HCT116 (cell line): ENCODE measurements around the gene PTPRR. TPM values are rescaled to one million over a fixed set of nuclear protein-coding genes. Genes with fewer than 3 reads are reported as not detected.

Experiments used
- ATAC-seq: fragments of 200-7000 bp; cut with Tn5 transposase; 2 replicates; pipeline ENCODE4 v1.9.1; 2020; ENCODE audit warnings: mild to moderate bottlenecking, moderate library complexity
- BruUV-seq: library from RNA; stranded (reverse); fragments of 400-500 nt; replicated peaks from 2 replicates; lab custom pipeline; 2021; lab: Mats Ljungman, UMichigan
- CTCF ChIA-PET: fragments of 300-600 bp; sonication (Branson Sonifier 250); formaldehyde crosslinking; loops from one replicate; lab custom pipeline; 2021; ENCODE audit warnings: antibody characterized with exemption; lab: Charles Lee
- POLR2A ChIA-PET: fragments of 300-600, 350-600 bp; sonication (Branson Sonifier 250); formaldehyde crosslinking; loops from one replicate; lab custom pipeline; 2021; ENCODE audit warnings: antibody characterized with exemption; lab: Charles Lee
- RAD21 ChIA-PET, 2 experiments: fragments of 300-600 bp; sonication (Branson Sonifier 250); formaldehyde crosslinking; loops; one replicate each; lab custom pipeline; 2023; ENCODE audit warnings: low total read pairs in 2 of 2; ENCODE audit not compliant: uncharacterized antibody in 2 of 2, unreplicated experiment in 2 of 2, low non-redundant PET in 1 of 2; lab: Charles Lee
- DNase-seq: peaks from one replicate; pipeline ENCODE4 v3.0.0-alpha.2; 2010; ENCODE audit warnings: low read depth, low spot score
- H2AFZ ChIP-seq: fragments of 200-600 bp; shearing (Covaris generic), sonication (generic); 2 replicates; pipeline ENCODE4 v1.6.1; 2017; ENCODE audit warnings: low read depth, mixed run types, mixed read lengths, antibody characterized with exemption, low read length; ENCODE audit not compliant: poor library complexity, severe bottlenecking
- H3K27ac ChIP-seq: 2 replicates; pipeline ENCODE4 v1.5.1; 2012; ENCODE audit warnings: low read depth, low read length
- H3K27me3 ChIP-seq: fragments of 200-600 bp; sonication (generic); 2 replicates; pipeline ENCODE4 v1.6.1; 2016; ENCODE audit warnings: mixed run types, low read length, mixed read lengths; ENCODE audit not compliant: insufficient read depth
- H3K36me3 ChIP-seq, 2 experiments: fragments of 200-500 bp in 1 of 2; fragments of 200-600 bp in 1 of 2; sonication (Bioruptor generic) in 1 of 2; sonication (generic) in 1 of 2; 2 replicates each; pipeline versions ENCODE4 v1.5.1 to v1.6.1; 2014 to 2016; ENCODE audit warnings: low read length in 2 of 2, inconsistent platforms in 1 of 2, mixed read lengths in 1 of 2, mixed run types in 1 of 2; ENCODE audit not compliant: insufficient read depth in 2 of 2, control insufficient read depth in 1 of 2
- H3K4me1 ChIP-seq, 2 experiments: fragments of 200-600 bp in 1 of 2; sonication (generic) in 1 of 2; 2 replicates each; pipeline versions ENCODE4 v1.5.1 to v1.6.1; 2012 to 2017; ENCODE audit warnings: low read length in 2 of 2, inconsistent platforms in 1 of 2, mild to moderate bottlenecking in 1 of 2, mixed read lengths in 1 of 2, mixed run types in 1 of 2, moderate library complexity in 1 of 2; ENCODE audit not compliant: insufficient read depth in 2 of 2, control insufficient read depth in 1 of 2
- H3K4me2 ChIP-seq: fragments of 200-600 bp; sonication (generic); 2 replicates; pipeline ENCODE4 v1.6.1; 2017; ENCODE audit warnings: mixed run types, low read length, mixed read lengths
- H3K4me3 ChIP-seq, 2 experiments: fragments of 200-600 bp in 1 of 2; sonication (generic) in 1 of 2; replicated peaks in 1 of 2; 2 replicates each; pipeline ENCODE4 v1.5.1; 2011 to 2016; ENCODE audit warnings: low read length in 2 of 2, control low read depth in 1 of 2, low read depth in 1 of 2, mild to moderate bottlenecking in 1 of 2, mixed read lengths in 1 of 2, mixed run types in 1 of 2
- H3K79me2 ChIP-seq: fragments of 200-600 bp; sonication (generic); 2 replicates; pipeline ENCODE4 v1.6.1; 2017; ENCODE audit warnings: mild to moderate bottlenecking, mixed run types, low read length, moderate library complexity, mixed read lengths; ENCODE audit not compliant: insufficient read depth
- H3K9ac ChIP-seq: fragments of 200-600 bp; sonication (generic); 2 replicates; pipeline ENCODE4 v1.6.1; 2016; ENCODE audit warnings: low read length, mixed read lengths
- H3K9me2 ChIP-seq: fragments of 200-600 bp; sonication (generic), shearing (Covaris generic); 2 replicates; pipeline ENCODE4 v1.6.1; 2017; ENCODE audit warnings: mixed run types, mild to moderate bottlenecking, moderate library complexity; ENCODE audit not compliant: insufficient read depth
- H3K9me3 ChIP-seq, 2 experiments: fragments of 200-500 bp in 1 of 2; fragments of 200-600 bp in 1 of 2; sonication (Bioruptor generic) in 1 of 2; sonication (generic) in 1 of 2; 2 replicates each; pipeline ENCODE4 v1.6.1; 2014 to 2017; ENCODE audit warnings: low read length in 2 of 2, mixed read lengths in 2 of 2, inconsistent platforms in 1 of 2, low read depth in 1 of 2, mild to moderate bottlenecking in 1 of 2, mixed run types in 1 of 2, moderate library complexity in 1 of 2; ENCODE audit not compliant: control insufficient read depth in 1 of 2, insufficient read depth in 1 of 2
- H4K20me1 ChIP-seq: fragments of 200-600 bp; sonication (generic), shearing (Covaris generic); 2 replicates; pipeline ENCODE4 v1.6.1; 2017; ENCODE audit warnings: mixed run types, mild to moderate bottlenecking, moderate library complexity; ENCODE audit not compliant: insufficient read depth
- ATF3 ChIP-seq: IDR thresholded peaks from 2 replicates; pipeline ENCODE4 v1.6.1; 2012
- CBX3 ChIP-seq: IDR thresholded peaks from 2 replicates; pipeline ENCODE4 v1.6.1; 2012; ENCODE audit warnings: low read depth
- CEBPB ChIP-seq: IDR thresholded peaks from 2 replicates; pipeline ENCODE4 v1.6.1; 2012; ENCODE audit warnings: low read depth
- EGR1 ChIP-seq: IDR thresholded peaks from 2 replicates; pipeline ENCODE4 v1.6.1; 2012; ENCODE audit warnings: low read depth
- ELF1 ChIP-seq: IDR thresholded peaks from 2 replicates; pipeline ENCODE4 v1.6.1; 2012; ENCODE audit warnings: low read depth, borderline replicate concordance
- EZH2 ChIP-seq: fragments of 200-600 bp; sonication (generic); IDR thresholded peaks from 2 replicates; pipeline ENCODE4 v1.6.1; 2017; ENCODE audit warnings: antibody characterized with exemption, mixed run types
- EZH2phosphoT487 ChIP-seq: fragments of 200-600 bp; IDR thresholded peaks from 2 replicates; pipeline ENCODE4 v1.6.1; 2018; ENCODE audit warnings: antibody characterized with exemption, borderline replicate concordance
- FOSL1 ChIP-seq: IDR thresholded peaks from 2 replicates; pipeline ENCODE4 v1.6.1; 2012; ENCODE audit warnings: low read depth
- MAX ChIP-seq: IDR thresholded peaks from 2 replicates; pipeline ENCODE4 v1.6.1; 2012
- POLR2AphosphoS5 ChIP-seq: IDR thresholded peaks from 2 replicates; pipeline ENCODE4 v1.6.1; 2011; ENCODE audit warnings: mild to moderate bottlenecking, low read depth, low read length, moderate library complexity
- RAD21 ChIP-seq: IDR thresholded peaks from 2 replicates; pipeline ENCODE4 v1.6.1; 2012; ENCODE audit warnings: low read depth, mild to moderate bottlenecking
- SIN3A ChIP-seq: IDR thresholded peaks from 2 replicates; pipeline ENCODE4 v1.6.1; 2012; ENCODE audit warnings: low read depth
- SP1 ChIP-seq: IDR thresholded peaks from 2 replicates; pipeline ENCODE4 v1.6.1; 2012; ENCODE audit warnings: low read depth
- SRF ChIP-seq: IDR thresholded peaks from 2 replicates; pipeline ENCODE4 v1.6.1; 2012; ENCODE audit warnings: low read depth
- TCF7L2 ChIP-seq: IDR thresholded peaks from 2 replicates; pipeline ENCODE4 v1.7.0; 2011; ENCODE audit warnings: borderline replicate concordance, inconsistent platforms; ENCODE audit not compliant: insufficient read depth, insufficient read length; ENCODE audit errors: extremely low read depth
- YY1 ChIP-seq: IDR thresholded peaks from 2 replicates; pipeline ENCODE4 v1.6.1; 2011; ENCODE audit warnings: low read length, low read depth, moderate library complexity, mild to moderate bottlenecking; ENCODE audit not compliant: insufficient replicate concordance; ENCODE audit errors: extremely low read depth
- ZFX ChIP-seq: fragments of 450-650 bp; IDR thresholded peaks from 2 replicates; pipeline ENCODE4 v1.6.1; 2017
- intact Hi-C: fragments of 100-400 bp; cut with micrococcal nuclease; formaldehyde crosslinking; loops from 2 replicates; pipeline ENCODE4 v1.10.0; 2022
- total RNA-seq: library from RNA; stranded (reverse); gene quantifications from one replicate; pipeline ENCODE4 v1.2.1, GENCODE V29; 2021; ENCODE audit not compliant: unreplicated experiment
- TF ChIP-seq, protein P1 (sequence below), 3 experiments: fragments of 200-600 bp in 1 of 3; sonication (generic) in 1 of 3; IDR thresholded peaks in 2 of 3; conservative IDR thresholded peaks in 1 of 3; 2 replicates each; pipeline ENCODE4 v1.5.1; 2012 to 2017; ENCODE audit warnings: low read depth in 2 of 3, low read length in 2 of 3, antibody characterized with exemption in 1 of 3, borderline replicate concordance in 1 of 3, control low read depth in 1 of 3, mild to moderate bottlenecking in 1 of 3, mixed read lengths in 1 of 3, mixed run types in 1 of 3, moderate library complexity in 1 of 3; ENCODE audit not compliant: insufficient read depth in 1 of 3
- TF ChIP-seq, protein P2 (sequence below): IDR thresholded peaks from 2 replicates; pipeline ENCODE4 v1.6.1; 2011; ENCODE audit warnings: mild to moderate bottlenecking, low read length, moderate library complexity; ENCODE audit not compliant: insufficient replicate concordance; ENCODE audit errors: extremely low read depth

PTPRR gene
- total RNA-seq, 1 experiment from 2014 or later, result 0.27 TPM

- intact Hi-C loops, result loop anchor here (5.0 kb wide), 1 partner anchor 53 kb away; no protein-coding TSS in a partner anchor
- H2AFZ ChIP-seq, result no peak overlapping the region
- POLR2A ChIA-PET, result no interaction called here
- H3K9ac ChIP-seq, result no peak overlapping the region
- no peaks in the 10 kb centered on the region for H3K9me2 ChIP-seq
- no peaks in the 10 kb centered on the region for H3K27me3 ChIP-seq
- DNase-seq, result no peak
- H3K9me3 ChIP-seq, result no peaks in the 10 kb centered on the region
- CTCF ChIA-PET, result no interaction called here
- H3K4me3 ChIP-seq, result no peak overlapping the region
- RAD21 ChIA-PET, result no interaction called here
- H3K36me3 ChIP-seq, result no peaks in the 10 kb centered on the region
- ATAC-seq, result no peak
- no peaks in the 10 kb centered on the region for H3K4me1 ChIP-seq
- H3K27ac ChIP-seq, result no peak overlapping the region
- H3K79me2 ChIP-seq, result no peaks in the 10 kb centered on the region
- no peaks in the 10 kb centered on the region for H4K20me1 ChIP-seq
- no peak for TF ChIP-seq CEBPB
- TF ChIP-seq FOSL1, result no peak
- no peak for TF ChIP-seq ATF3
- TF ChIP-seq RAD21, result no peak
- TF ChIP-seq POLR2AphosphoS5, result no peak
- TF ChIP-seq, protein P1, sequence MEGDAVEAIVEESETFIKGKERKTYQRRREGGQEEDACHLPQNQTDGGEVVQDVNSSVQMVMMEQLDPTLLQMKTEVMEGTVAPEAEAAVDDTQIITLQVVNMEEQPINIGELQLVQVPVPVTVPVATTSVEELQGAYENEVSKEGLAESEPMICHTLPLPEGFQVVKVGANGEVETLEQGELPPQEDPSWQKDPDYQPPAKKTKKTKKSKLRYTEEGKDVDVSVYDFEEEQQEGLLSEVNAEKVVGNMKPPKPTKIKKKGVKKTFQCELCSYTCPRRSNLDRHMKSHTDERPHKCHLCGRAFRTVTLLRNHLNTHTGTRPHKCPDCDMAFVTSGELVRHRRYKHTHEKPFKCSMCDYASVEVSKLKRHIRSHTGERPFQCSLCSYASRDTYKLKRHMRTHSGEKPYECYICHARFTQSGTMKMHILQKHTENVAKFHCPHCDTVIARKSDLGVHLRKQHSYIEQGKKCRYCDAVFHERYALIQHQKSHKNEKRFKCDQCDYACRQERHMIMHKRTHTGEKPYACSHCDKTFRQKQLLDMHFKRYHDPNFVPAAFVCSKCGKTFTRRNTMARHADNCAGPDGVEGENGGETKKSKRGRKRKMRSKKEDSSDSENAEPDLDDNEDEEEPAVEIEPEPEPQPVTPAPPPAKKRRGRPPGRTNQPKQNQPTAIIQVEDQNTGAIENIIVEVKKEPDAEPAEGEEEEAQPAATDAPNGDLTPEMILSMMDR (IDR thresholded peaks at IDR 0.05 in 2 of 3, conservative IDR thresholded peaks at IDR 0.05 in 1 of 3; ENCODE audit: borderline replicate concordance in 1 of 3, insufficient read depth in 1 of 3, low read depth in 2 of 3, low read length in 2 of 3), result no peak
- no peak for TF ChIP-seq EZH2phosphoT487
- no peak for TF ChIP-seq MAX
- TF ChIP-seq EGR1, result no peak
- TF ChIP-seq EZH2, result no peak
- TF ChIP-seq ELF1, result no peak
- TF ChIP-seq SIN3A, result no peak
- TF ChIP-seq, protein P2, sequence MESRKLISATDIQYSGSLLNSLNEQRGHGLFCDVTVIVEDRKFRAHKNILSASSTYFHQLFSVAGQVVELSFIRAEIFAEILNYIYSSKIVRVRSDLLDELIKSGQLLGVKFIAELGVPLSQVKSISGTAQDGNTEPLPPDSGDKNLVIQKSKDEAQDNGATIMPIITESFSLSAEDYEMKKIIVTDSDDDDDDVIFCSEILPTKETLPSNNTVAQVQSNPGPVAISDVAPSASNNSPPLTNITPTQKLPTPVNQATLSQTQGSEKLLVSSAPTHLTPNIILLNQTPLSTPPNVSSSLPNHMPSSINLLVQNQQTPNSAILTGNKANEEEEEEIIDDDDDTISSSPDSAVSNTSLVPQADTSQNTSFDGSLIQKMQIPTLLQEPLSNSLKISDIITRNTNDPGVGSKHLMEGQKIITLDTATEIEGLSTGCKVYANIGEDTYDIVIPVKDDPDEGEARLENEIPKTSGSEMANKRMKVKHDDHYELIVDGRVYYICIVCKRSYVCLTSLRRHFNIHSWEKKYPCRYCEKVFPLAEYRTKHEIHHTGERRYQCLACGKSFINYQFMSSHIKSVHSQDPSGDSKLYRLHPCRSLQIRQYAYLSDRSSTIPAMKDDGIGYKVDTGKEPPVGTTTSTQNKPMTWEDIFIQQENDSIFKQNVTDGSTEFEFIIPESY, result no peak
- TF ChIP-seq ZFX, result no peak
- no peak for TF ChIP-seq SP1
- TF ChIP-seq TCF7L2, result no peak
- TF ChIP-seq CBX3, result no peak
- TF ChIP-seq YY1, result no peak
- TF ChIP-seq SRF, result no peak
- H3K4me2 ChIP-seq, result no peak overlapping the region
- BruUV-seq, result no TSS peak
Measured at GRCh38 chr12:70950451-70950850, 29.9 kb upstream of the PTPRR start.
